HepG2 (cell line): Measurements from ENCODE around the gene CELSR3. TPM values are rescaled to one million over a fixed set of nuclear protein-coding genes. Genes with fewer than 3 reads are reported as not detected.

Source experiments
- ATAC-seq: fragments of 200-7000 bp; cut with Tn5 transposase; 3 replicates; pipeline ENCODE4 v1.9.1; 2020; ENCODE audit warnings: mild to moderate bottlenecking, moderate library complexity
- BruUV-seq: library from RNA; stranded (reverse); fragments of 400-500 nt; replicated peaks from 2 replicates; lab custom pipeline; 2021; lab: Mats Ljungman, UMichigan
- CTCF ChIA-PET: fragments of 300-600 bp; formaldehyde crosslinking; extraction: SDS; loops from one replicate; lab custom pipeline; 2021; ENCODE audit warnings: low total read pairs, inconsistent platforms, low intra/inter-chr PET ratio; lab: Yijun Ruan, JAX
- POLR2A ChIA-PET: fragments of 350-600 bp; sonication (Branson Sonifier 250); formaldehyde crosslinking; loops from one replicate; lab custom pipeline; 2020; ENCODE audit warnings: antibody characterized with exemption, inconsistent platforms; lab: Yijun Ruan, JAX
- DNase-seq: peaks from one replicate; pipeline ENCODE4 v3.0.0-alpha.2; 2015; ENCODE audit warnings: low spot score
- FAIRE-seq: peaks from 3 replicates; lab custom pipeline; 2011; peaks lifted over from hg19 to GRCh38; lab: Jason Lieb, UNC
- H2AFZ ChIP-seq: one replicate; pipeline ENCODE4 v1.6.1; 2011; ENCODE audit warnings: low read length, inconsistent platforms
- H3K27ac ChIP-seq: fragments of 300-600 bp; 3 replicates; pipeline ENCODE4 v1.8.0; 2011; ENCODE audit warnings: mixed run types, mild to moderate bottlenecking, mixed read lengths, low read length, inconsistent platforms; ENCODE audit not compliant: insufficient read depth; ENCODE audit errors: extremely low read length
- H3K27me3 ChIP-seq, 2 experiments: fragments of 200-600 bp in 1 of 2; 2 replicates in 1 of 2; 3 replicates in 1 of 2; pipeline versions ENCODE4 v1.6.0 to v1.8.0; 2011; ENCODE audit warnings: low read length in 2 of 2, mild to moderate bottlenecking in 2 of 2, moderate library complexity in 2 of 2, inconsistent platforms in 1 of 2; ENCODE audit not compliant: insufficient read depth in 2 of 2, control insufficient read depth in 1 of 2
- H3K36me3 ChIP-seq, 2 experiments: fragments of 200-600 bp in 1 of 2; replicated peaks in 1 of 2; 2 replicates in 1 of 2; 3 replicates in 1 of 2; pipeline versions ENCODE4 v1.5.1 to v1.8.0; 2011; ENCODE audit warnings: low read length in 2 of 2, inconsistent platforms in 1 of 2; ENCODE audit not compliant: insufficient read depth in 2 of 2, control insufficient read depth in 1 of 2
- H3K4me1 ChIP-seq: 2 replicates; pipeline ENCODE4 v1.5.1; 2012; ENCODE audit warnings: low read length, inconsistent platforms; ENCODE audit not compliant: insufficient read depth
- H3K4me2 ChIP-seq: 2 replicates; pipeline ENCODE4 v1.6.0; 2011; ENCODE audit warnings: low read depth, low read length, inconsistent platforms
- H3K4me3 ChIP-seq, 3 experiments: fragments of 200-600 bp in 1 of 3; sonication (generic), shearing (Covaris generic) in 1 of 3; replicated peaks in 1 of 3; 2 replicates each; pipeline ENCODE4 v1.5.1; 2011 to 2016; ENCODE audit warnings: low read length in 3 of 3, inconsistent platforms in 2 of 3, low read depth in 2 of 3, mild to moderate bottlenecking in 2 of 3, control low read depth in 1 of 3, mixed read lengths in 1 of 3; ENCODE audit not compliant: insufficient read depth in 1 of 3
- H3K79me2 ChIP-seq: one replicate; pipeline ENCODE4 v1.6.1; 2011; ENCODE audit warnings: low read length, inconsistent platforms; ENCODE audit not compliant: insufficient read depth
- H3K9ac ChIP-seq: 2 replicates; pipeline ENCODE4 v1.6.0; 2011; ENCODE audit warnings: mild to moderate bottlenecking, low read depth, low read length, inconsistent platforms; ENCODE audit not compliant: insufficient read depth
- H3K9me3 ChIP-seq: 2 replicates; pipeline ENCODE4 v1.5.1; 2012; ENCODE audit warnings: mild to moderate bottlenecking, low read length
- H4K20me1 ChIP-seq: 2 replicates; pipeline ENCODE4 v1.6.0; 2011; ENCODE audit warnings: inconsistent platforms, mild to moderate bottlenecking, low read length, moderate library complexity; ENCODE audit not compliant: insufficient read depth
- DNMT1 ChIP-seq: sonication (generic); formaldehyde crosslinking; IDR thresholded peaks from 2 replicates; pipeline ENCODE4 v1.5.1; 2020; ENCODE audit warnings: mild to moderate bottlenecking, missing genetic modification reagents
- ZNF441 ChIP-seq: sonication (generic); formaldehyde crosslinking; IDR thresholded peaks from 2 replicates; pipeline ENCODE4 v1.7.0; 2021; ENCODE audit warnings: missing genetic modification reagents, borderline replicate concordance
- ZNF792 ChIP-seq: IDR thresholded peaks from 2 replicates; pipeline ENCODE4 v1.6.1; 2016
- WGBS: methylation state at CpG from one replicate; pipeline ENCODE4 v1.1.6; 2017; ENCODE audit warnings: low lambda C conversion rate; 5-methylcytosine and 5-hydroxymethylcytosine counted together
- in situ Hi-C: cut with HindIII; loops from 2 replicates; pipeline ENCODE4 v1.10.0; 2017; ENCODE audit warnings: low pct_unique_long_range_greater_than_20kb; ENCODE audit not compliant: extremely low pct_ligation_motif_present
- intact Hi-C: fragments of 100-400 bp; cut with micrococcal nuclease; formaldehyde crosslinking; loops from one replicate; pipeline ENCODE4 v1.10.0; 2022; ENCODE audit not compliant: unreplicated experiment
- polyA plus RNA-seq, 8 experiments: library from polyadenylated mRNA; depleted of rRNA in 3 of 8; stranded (reverse) in 7 of 8; unstranded in 1 of 8; fragments of >200 nt; fragmentation: Illumina TruSeq in 4 of 8; extraction: Trizol in 4 of 8; gene quantifications; 2 replicates each; pipeline versions ENCODE4 v1.2.1 to v1.2.3, GENCODE V29; 2011 to 2016; ENCODE audit warnings: low read depth in 4 of 8, missing spikeins in 1 of 8, mixed read lengths in 1 of 8; ENCODE audit not compliant: insufficient read depth in 1 of 8
- total RNA-seq, 5 experiments: library from RNA; depleted of rRNA; stranded (reverse); fragments of >200 nt; fragmentation: Illumina TruSeq; extraction: Trizol; gene quantifications; 2 replicates each; pipeline ENCODE4 v1.2.3, GENCODE V29; 2016; ENCODE audit warnings: low read depth in 1 of 5
- TF ChIP-seq, protein P1 (sequence below): conservative IDR thresholded peaks from 2 replicates; pipeline ENCODE4 v1.6.1; 2018; ENCODE audit warnings: missing genetic modification reagents
- TF ChIP-seq, protein P2 (sequence below): sonication (generic); formaldehyde crosslinking; conservative IDR thresholded peaks from 2 replicates; pipeline ENCODE4 v1.4.0; 2020; ENCODE audit warnings: missing genetic modification reagents
- TF ChIP-seq, protein P3 (sequence below): sonication (generic); formaldehyde crosslinking; IDR thresholded peaks from 2 replicates; pipeline ENCODE4 v1.8.1; 2023; ENCODE audit warnings: mild to moderate bottlenecking, missing genetic modification reagents

Gene CELSR3
- total and polyA plus RNA-seq, 2 of the 13 experiments (the other 11 are each of a cell fraction or from before 2014, with no cell fraction given) = 5.4 to 6.7 TPM

DNA sequence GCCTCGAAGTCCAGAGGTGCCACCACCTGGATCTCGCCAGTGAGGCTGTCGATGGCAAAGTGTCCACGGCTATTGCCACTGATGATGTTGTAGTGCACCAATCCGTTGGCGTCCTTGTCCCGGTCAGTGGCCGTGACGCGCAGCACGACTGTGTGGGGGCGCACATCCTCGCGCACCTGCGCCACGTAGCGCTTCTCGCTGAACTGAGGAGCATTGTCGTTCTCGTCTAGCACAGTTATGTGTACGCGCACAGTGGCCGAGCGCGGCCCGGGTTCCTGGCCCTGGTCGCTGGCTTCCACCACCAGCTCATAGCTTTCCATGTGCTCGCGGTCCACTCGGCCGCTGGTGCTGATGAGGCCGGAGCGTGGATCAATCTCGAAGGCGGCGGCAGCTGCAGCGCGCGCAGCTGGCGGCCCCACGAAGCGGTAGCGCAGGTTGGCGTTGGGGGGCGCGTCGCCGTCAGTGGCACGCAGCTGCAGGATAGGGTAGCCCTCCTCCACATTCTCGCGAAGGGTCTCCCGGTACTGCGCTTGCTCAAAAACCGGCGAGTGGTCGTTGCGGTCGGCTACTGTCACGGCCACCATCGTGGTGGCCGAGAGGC is 1.8 kb downstream of the CELSR3 start:
- H3K36me3 ChIP-seq = peaks cover 1 to 3% of the 10 kb centered on the region in 2 experiments; a peak in 2 of 5 replicates
- in situ Hi-C loops = no loop called here

More for the DNA sequence above, 1.8 kb downstream of the CELSR3 start:
- no peak overlapping the region for H2AFZ ChIP-seq
- no peaks in the 10 kb centered on the region for H3K27me3 ChIP-seq
- H4K20me1 ChIP-seq = peaks cover 6% of the 10 kb centered on the region
- H3K4me1 ChIP-seq = peaks cover 21% of the 10 kb centered on the region
- TF ChIP-seq DNMT1 (CRISPR knock-in tag) (0 out of 2 replicates have a peak, but pooled peaks have one; percentile 53), ZNF792 (CRISPR knock-in tag) (no peak), ZNF441 (CRISPR knock-in tag) (no peak)
- TF ChIP-seq, protein P1, sequence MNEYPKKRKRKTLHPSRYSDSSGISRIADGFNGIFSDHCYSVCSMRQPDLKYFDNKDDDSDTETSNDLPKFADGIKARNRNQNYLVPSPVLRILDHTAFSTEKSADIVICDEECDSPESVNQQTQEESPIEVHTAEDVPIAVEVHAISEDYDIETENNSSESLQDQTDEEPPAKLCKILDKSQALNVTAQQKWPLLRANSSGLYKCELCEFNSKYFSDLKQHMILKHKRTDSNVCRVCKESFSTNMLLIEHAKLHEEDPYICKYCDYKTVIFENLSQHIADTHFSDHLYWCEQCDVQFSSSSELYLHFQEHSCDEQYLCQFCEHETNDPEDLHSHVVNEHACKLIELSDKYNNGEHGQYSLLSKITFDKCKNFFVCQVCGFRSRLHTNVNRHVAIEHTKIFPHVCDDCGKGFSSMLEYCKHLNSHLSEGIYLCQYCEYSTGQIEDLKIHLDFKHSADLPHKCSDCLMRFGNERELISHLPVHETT (CRISPR knock-in tag) = no peak
- TF ChIP-seq, protein P2, sequence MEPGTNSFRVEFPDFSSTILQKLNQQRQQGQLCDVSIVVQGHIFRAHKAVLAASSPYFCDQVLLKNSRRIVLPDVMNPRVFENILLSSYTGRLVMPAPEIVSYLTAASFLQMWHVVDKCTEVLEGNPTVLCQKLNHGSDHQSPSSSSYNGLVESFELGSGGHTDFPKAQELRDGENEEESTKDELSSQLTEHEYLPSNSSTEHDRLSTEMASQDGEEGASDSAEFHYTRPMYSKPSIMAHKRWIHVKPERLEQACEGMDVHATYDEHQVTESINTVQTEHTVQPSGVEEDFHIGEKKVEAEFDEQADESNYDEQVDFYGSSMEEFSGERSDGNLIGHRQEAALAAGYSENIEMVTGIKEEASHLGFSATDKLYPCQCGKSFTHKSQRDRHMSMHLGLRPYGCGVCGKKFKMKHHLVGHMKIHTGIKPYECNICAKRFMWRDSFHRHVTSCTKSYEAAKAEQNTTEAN (CRISPR knock-in tag) = no peak
- TF ChIP-seq, protein P3, sequence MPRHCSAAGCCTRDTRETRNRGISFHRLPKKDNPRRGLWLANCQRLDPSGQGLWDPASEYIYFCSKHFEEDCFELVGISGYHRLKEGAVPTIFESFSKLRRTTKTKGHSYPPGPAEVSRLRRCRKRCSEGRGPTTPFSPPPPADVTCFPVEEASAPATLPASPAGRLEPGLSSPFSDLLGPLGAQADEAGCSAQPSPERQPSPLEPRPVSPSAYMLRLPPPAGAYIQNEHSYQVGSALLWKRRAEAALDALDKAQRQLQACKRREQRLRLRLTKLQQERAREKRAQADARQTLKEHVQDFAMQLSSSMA (CRISPR knock-in tag) = no peak
- no peaks in the 10 kb centered on the region for H3K79me2 ChIP-seq
- ChIA-PET CTCF (no interaction called here), POLR2A (interaction anchor here (1.2 to 4.0 kb wide), 5 partner anchors 26 to 104 kb away, joined by 4 to 40 read pairs (median 10); partner anchors contain the start of genes PFKFB4, SLC26A6 and TMEM89)
- ATAC-seq (no peak), DNase-seq (no peak), FAIRE-seq (no peak)
- WGBS = 90% methylated on average over 32 of the region's 61 CpGs
- no TSS peak for BruUV-seq
- intact Hi-C loops = no loop called here
- H3K27ac ChIP-seq = no peak overlapping the region
- peak overlapping the region; percentile 67 for H3K4me2 ChIP-seq
- no peaks in the 10 kb centered on the region for H3K9me3 ChIP-seq
- H3K9ac ChIP-seq = no peak overlapping the region
- H3K4me3 ChIP-seq = peak overlapping the region in 2 of 3 experiments; percentile 47 to 77; a peak in 4 of 6 replicates
